ENCODE measurements around the gene MED12L.
A peak's percentile ranks its signal among the peaks of the same experiment; 100 is the strongest.
"Not testable (repeated sequence)": the region's sequence is repeated elsewhere in the genome, so short reads cannot be mapped to it uniquely, and the experiment has no call there.

The MED12L gene

GRCh38 chr3:151213881-151214280 lies 128.4 kb downstream of the MED12L start:
- no peak for DNase-seq

GRCh38 chr3:151214459-151214858 lies 129.0 kb downstream of the MED12L start:
- no peak for DNase-seq

- DNase-seq, result no peak
These were observed 131.5 kb downstream of the MED12L start for GRCh38 chr3:151216641-151217607.

- no peak for DNase-seq
These were observed 132.7 kb downstream of the MED12L start for GRCh38 chr3:151218136-151218535.

- no peak for DNase-seq
These were observed 133.6 kb downstream of the MED12L start for GRCh38 chr3:151219056-151219455.

- DNase-seq, result no peak
These were observed 138.9 kb downstream of the MED12L start for GRCh38 chr3:151224268-151224866.

- no peak for DNase-seq
These were observed 139.8 kb downstream of the MED12L start for GRCh38 chr3:151225040-151225975.

- DNase-seq, result no peak
These were observed 140.7 kb downstream of the MED12L start for GRCh38 chr3:151226088-151226563.

- no peak for DNase-seq
These were observed 141.4 kb downstream of the MED12L start for GRCh38 chr3:151226825-151227224.

GRCh38 chr3:151227266-151227806 lies 141.9 kb downstream of the MED12L start:
- no peak for DNase-seq

GRCh38 chr3:151227807-151228665 lies 142.6 kb downstream of the MED12L start:
- peak; percentile 46 for DNase-seq

GRCh38 chr3:151228666-151229040 lies 143.2 kb downstream of the MED12L start:
- DNase-seq, result no peak

- no peak for DNase-seq
These were observed 145.2 kb downstream of the MED12L start for GRCh38 chr3:151230646-151231045.

- DNase-seq, result not testable (repeated sequence)
These were observed 146.9 kb downstream of the MED12L start for GRCh38 chr3:151232403-151232802.

- no peak for DNase-seq
These were observed 147.5 kb downstream of the MED12L start for GRCh38 chr3:151232991-151233390.

- no peak for DNase-seq
These were observed 149.4 kb downstream of the MED12L start for GRCh38 chr3:151234825-151235224.

GRCh38 chr3:151236316-151236715 lies 150.9 kb downstream of the MED12L start:
- DNase-seq, result no peak

- no peak for DNase-seq
These were observed 151.3 kb downstream of the MED12L start for GRCh38 chr3:151236736-151237135.

GRCh38 chr3:151242006-151242405 lies 156.5 kb downstream of the MED12L start:
- not testable (repeated sequence) for DNase-seq

GRCh38 chr3:151248772-151249337 lies 163.4 kb downstream of the MED12L start:
- DNase-seq, result no peak

GRCh38 chr3:151256749-151257148 lies 171.3 kb downstream of the MED12L start:
- DNase-seq, result no peak
